Ishikawa (cell line): ENCODE measurements around the gene BLOC1S6.

ENCODE experiments used
- CEBPB ChIP-seq: IDR thresholded peaks from 2 replicates; pipeline ENCODE4 v1.6.1; 2012
- CREB1 ChIP-seq: IDR thresholded peaks from 2 replicates; pipeline ENCODE4 v1.6.1; 2012; ENCODE audit warnings: low read depth
- EGR1 ChIP-seq: IDR thresholded peaks from 2 replicates; pipeline ENCODE4 v1.6.1; 2012
- EP300 ChIP-seq: IDR thresholded peaks from 2 replicates; pipeline ENCODE4 v1.6.1; 2012; ENCODE audit warnings: borderline replicate concordance
- FOXM1 ChIP-seq: IDR thresholded peaks from 2 replicates; pipeline ENCODE4 v1.6.1; 2012; ENCODE audit warnings: low read depth, borderline replicate concordance
- MAX ChIP-seq: IDR thresholded peaks from 2 replicates; pipeline ENCODE4 v1.6.1; 2012
- NFIC ChIP-seq: IDR thresholded peaks from 2 replicates; pipeline ENCODE4 v1.6.1; 2012
- RAD21 ChIP-seq: IDR thresholded peaks from 2 replicates; pipeline ENCODE4 v1.6.1; 2012; ENCODE audit warnings: low read depth
- REST ChIP-seq: IDR thresholded peaks from 2 replicates; pipeline ENCODE4 v1.6.1; 2012; ENCODE audit warnings: low read depth, mild to moderate bottlenecking
- TAF1 ChIP-seq: IDR thresholded peaks from 2 replicates; pipeline ENCODE4 v1.6.1; 2012; ENCODE audit warnings: low read depth, mild to moderate bottlenecking
- TCF12 ChIP-seq: IDR thresholded peaks from 2 replicates; pipeline ENCODE4 v1.6.1; 2012; ENCODE audit warnings: low read depth
- TEAD4 ChIP-seq: IDR thresholded peaks from 2 replicates; pipeline ENCODE4 v1.6.1; 2012
- USF1 ChIP-seq: IDR thresholded peaks from 2 replicates; pipeline ENCODE4 v1.6.1; 2012
- YY1 ChIP-seq: IDR thresholded peaks from 2 replicates; pipeline ENCODE4 v1.6.1; 2012; ENCODE audit warnings: low read depth
- ZBTB7A ChIP-seq: IDR thresholded peaks from 2 replicates; pipeline ENCODE4 v1.6.1; 2012; ENCODE audit warnings: low read depth

BLOC1S6 gene

GRCh38 chr15:45635191-45635638 is 48.0 kb downstream of the BLOC1S6 start:
- TF ChIP-seq YY1: no peak
- no peak for TF ChIP-seq EGR1
- no peak for TF ChIP-seq USF1
- TF ChIP-seq CEBPB: no peak
- TF ChIP-seq TAF1: peak; percentile 6; the same call in 1 of the 2 replicates
- TF ChIP-seq REST: no peak
- no peak for TF ChIP-seq CREB1
- TF ChIP-seq ZBTB7A: peak; percentile 41; the same call in 1 of the 2 replicates
- no peak for TF ChIP-seq TEAD4
- no peak for TF ChIP-seq NFIC

GRCh38 chr15:45635763-45636292 is 48.6 kb downstream of the BLOC1S6 start:
- TF ChIP-seq RAD21 (no peak), CEBPB (no peak), FOXM1 (no peak), CREB1 (no peak), REST (no peak), ZBTB7A (no peak), TEAD4 (no peak), USF1 (no peak), MAX (no peak), YY1 (no peak), EGR1 (no peak), EP300 (no peak), TAF1 (no peak), TCF12 (no peak), NFIC (no peak)

- no peak for TF ChIP-seq FOXM1
- TF ChIP-seq REST: no peak
- no peak for TF ChIP-seq ZBTB7A
- TF ChIP-seq TCF12: no peak
- TF ChIP-seq MAX: no peak
- no peak for TF ChIP-seq USF1
- TF ChIP-seq CEBPB: no peak
- no peak for TF ChIP-seq NFIC
- no peak for TF ChIP-seq TAF1
- TF ChIP-seq YY1: no peak
- no peak for TF ChIP-seq TEAD4
- no peak for TF ChIP-seq EP300
- no peak for TF ChIP-seq CREB1
- TF ChIP-seq EGR1: no peak
- TF ChIP-seq RAD21: no peak
Observed at GRCh38 chr15:45637141-45637540, 50.0 kb downstream of the BLOC1S6 start.

- TF ChIP-seq NFIC (peak; percentile 40; the same call in 1 of the 2 replicates), EGR1 (no peak)
Observed at GRCh38 chr15:45637552-45638033, 50.4 kb downstream of the BLOC1S6 start.
